Mucosa of descending colon (tissue), 3 donors: ENCODE data around the gene AVL9. TPM values are rescaled to one million over a fixed set of nuclear protein-coding genes. Genes with fewer than 3 reads are reported as not detected.

Experiments
- ATAC-seq: fragments of 200-7000 bp; cut with Tn5 transposase; one replicate; pipeline ENCODE4 v1.9.1; 2020; ENCODE audit warnings: mild to moderate bottlenecking, moderate library complexity
- DNase-seq, 3 donors: peaks; one replicate each; pipeline ENCODE4 v3.0.0-alpha.2; 2020
- H3K36me3 ChIP-seq: fragments of 200-600 bp; one replicate; pipeline ENCODE4 v1.8.0; 2021; ENCODE audit warnings: low read depth, mild to moderate bottlenecking
- H3K4me1 ChIP-seq: fragments of 200-600 bp; one replicate; pipeline ENCODE4 v1.8.0; 2021; ENCODE audit warnings: low read depth, mild to moderate bottlenecking
- H3K4me3 ChIP-seq: fragments of 200-600 bp; one replicate; pipeline ENCODE4 v1.8.0; 2021; ENCODE audit warnings: mild to moderate bottlenecking
- H3K9me3 ChIP-seq: fragments of 200-600 bp; one replicate; pipeline ENCODE4 v1.8.0; 2021; ENCODE audit warnings: mild to moderate bottlenecking
- CTCF ChIP-seq: fragments of 200-600 bp; IDR thresholded peaks from one replicate; pipeline ENCODE4 v1.8.0; 2022; ENCODE audit warnings: antibody characterized with exemption, mild to moderate bottlenecking
- intact Hi-C, 2 donors: fragments of 100-400 bp; cut with DNase I in 1 of 2; cut with micrococcal nuclease in 1 of 2; formaldehyde crosslinking; loops; one replicate each; pipeline versions ENCODE4 v1.11.0 to v1.11.1; 2022; cut with DNase I, micrococcal nuclease
- total RNA-seq, 3 donors: library from RNA; stranded (reverse); fragmentation: NEBNext Ultra II Directional in 2 of 3; extraction: Animal tissue kit (Norgen Biotek cat#: 25700) in 2 of 3; gene quantifications; one replicate each; pipeline versions ENCODE4 v1.2.1 to v1.2.4, GENCODE V29; 2021 to 2023
- donor health status: DM: no; HTN: no; CAD: no; lungs with moderate emphysema.
- donor health status: DM: no; HTN: no; CAD: no.
- donor health status: DM: no; HTN: yes; CAD: no.

AVL9 gene
- total RNA-seq, 3 donors from 2014 or later: 56.7 to 81.2 (median 74.5) TPM

- H3K9me3 ChIP-seq: peaks cover 6% of the 10 kb centered on the region
- H3K36me3 ChIP-seq: no peaks in the 10 kb centered on the region
- H3K4me1 ChIP-seq: peaks cover 13% of the 10 kb centered on the region
- DNase-seq (peak in 1 of 3 donors; percentile 51), ATAC-seq (peak; percentile 89)
- no peak for TF ChIP-seq CTCF
- intact Hi-C loops: no loop called here
- no peak overlapping the region for H3K4me3 ChIP-seq
Observed at GRCh38 chr7:32516551-32517100, 21.3 kb downstream of the AVL9 start.

GRCh38 chr7:32518534-32519140, 23.3 kb downstream of the AVL9 start:
- Histone ChIP-seq H3K4me1 (peaks cover 13% of the 10 kb centered on the region), H3K36me3 (no peaks in the 10 kb centered on the region), H3K4me3 (no peak overlapping the region), H3K9me3 (peaks cover 6% of the 10 kb centered on the region)
- no peak for DNase-seq
- TF ChIP-seq CTCF: no peak
- no peak for ATAC-seq
- intact Hi-C loops: no loop called here

- Histone ChIP-seq H3K4me3 (no peak overlapping the region), H3K4me1 (peaks cover 13% of the 10 kb centered on the region), H3K9me3 (peaks cover 6% of the 10 kb centered on the region), H3K36me3 (no peaks in the 10 kb centered on the region)
- no peak for ATAC-seq
- TF ChIP-seq CTCF: no peak
- intact Hi-C loops: no loop called here
- no peak for DNase-seq
Observed at GRCh38 chr7:32519763-32520162, 24.5 kb downstream of the AVL9 start.

GRCh38 chr7:32522746-32523530, 27.6 kb downstream of the AVL9 start:
- DNase-seq (no peak), ATAC-seq (no peak)
- Histone ChIP-seq H3K36me3 (no peaks in the 10 kb centered on the region), H3K9me3 (peaks cover 6% of the 10 kb centered on the region), H3K4me3 (no peak overlapping the region), H3K4me1 (no peaks in the 10 kb centered on the region)
- intact Hi-C loops: no loop called here
- TF ChIP-seq CTCF: no peak

- H3K9me3 ChIP-seq: peaks cover 4% of the 10 kb centered on the region
- no peak overlapping the region for H3K4me3 ChIP-seq
- H3K36me3 ChIP-seq: no peaks in the 10 kb centered on the region
- ATAC-seq (no peak), DNase-seq (no peak)
- no peak for TF ChIP-seq CTCF
- H3K4me1 ChIP-seq: no peaks in the 10 kb centered on the region
- intact Hi-C loops: no loop called here
Observed at GRCh38 chr7:32524631-32525030, 29.3 kb downstream of the AVL9 start.
